Prostate gland (tissue), 2 donors: ENCODE results near the gene SLC44A2. TPM values are rescaled to one million over a fixed set of nuclear protein-coding genes. Genes with fewer than 3 reads are reported as not detected.

ENCODE experiments used
- DNase-seq: peaks from one replicate; pipeline ENCODE4 v3.0.0-alpha.2; 2019; ENCODE audit warnings: low spot score
- H3K27ac ChIP-seq, 2 donors: fragments of 200-600 bp; sonication (generic); 2 replicates each; pipeline ENCODE4 v1.5.1; 2017 to 2019
- H3K27me3 ChIP-seq: fragments of 200-600 bp; sonication (generic); replicated peaks from 2 replicates; pipeline ENCODE4 v1.5.1; 2019; ENCODE audit not compliant: insufficient read depth
- H3K36me3 ChIP-seq, 2 donors: fragments of 200-600 bp; sonication (generic); 1 replicate in 1 of 2; 2 replicates in 1 of 2; pipeline versions ENCODE4 v1.5.1 to v1.8.1; 2017 to 2019
- H3K4me1 ChIP-seq: fragments of 200-600 bp; sonication (generic); replicated peaks from 2 replicates; pipeline ENCODE4 v1.5.1; 2019
- H3K4me3 ChIP-seq, 2 donors: fragments of 200-600 bp; sonication (generic); 2 replicates each; pipeline ENCODE4 v1.5.1; 2017 to 2019
- H3K9me3 ChIP-seq: fragments of 200-600 bp; sonication (generic); 2 replicates; pipeline ENCODE4 v1.5.1; 2017
- POLR2A ChIP-seq: fragments of 450-650 bp; IDR thresholded peaks from one replicate; pipeline ENCODE4 v1.6.1; 2016; ENCODE audit warnings: antibody characterized with exemption, mild to moderate bottlenecking
- POLR2AphosphoS5 ChIP-seq: sonication (generic); formaldehyde crosslinking; IDR thresholded peaks from one replicate; pipeline ENCODE4 v1.6.1; 2017; ENCODE audit warnings: antibody characterized with exemption
- WGBS: methylation state at CpG from one replicate; pipeline ENCODE4 v1.1.5; 2018; 5-methylcytosine and 5-hydroxymethylcytosine counted together
- intact Hi-C: fragments of 100-400 bp; cut with DNase I; formaldehyde crosslinking; loops from one replicate; pipeline ENCODE4 v1.14.2; 2022
- total RNA-seq, 2 donors: library from RNA; depleted of rRNA; stranded (reverse); fragments of >200 nt; gene quantifications; one replicate each; pipeline ENCODE4 v1.1.0, GENCODE V29; 2016
- TF ChIP-seq, protein P1 (sequence below), 4 experiments: fragments of 200-600 bp in 2 of 4; fragments of 450-650 bp in 2 of 4; sonication (generic) in 2 of 4; IDR thresholded peaks; 1 replicate in 3 of 4; 2 replicates in 1 of 4; pipeline ENCODE4 v1.5.1; 2016 to 2019; ENCODE audit warnings: antibody characterized with exemption in 4 of 4, mild to moderate bottlenecking in 2 of 4, moderate library complexity in 2 of 4

SLC44A2 gene
- total RNA-seq, 2 donors from 2014 or later, result 91.1 to 402 TPM

DNA sequence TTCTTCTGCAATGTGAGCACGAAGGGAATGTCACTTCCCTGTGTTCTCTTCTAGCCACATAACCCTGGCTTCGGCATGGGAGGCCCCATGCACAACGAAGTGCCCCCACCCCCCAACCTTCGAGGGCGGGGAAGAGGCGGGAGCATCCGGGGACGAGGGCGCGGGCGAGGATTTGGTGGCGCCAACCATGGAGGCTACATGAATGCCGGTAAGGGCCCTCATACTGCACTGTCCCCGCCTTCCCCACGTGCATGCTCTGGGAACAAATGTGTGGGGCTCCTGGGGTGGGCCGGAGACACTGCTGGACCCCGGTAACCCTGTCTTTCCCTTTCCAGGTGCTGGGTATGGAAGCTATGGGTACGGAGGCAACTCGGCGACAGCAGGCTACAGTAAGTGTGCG is 58.2 kb downstream of the SLC44A2 start:
- H3K27ac ChIP-seq, result no peak overlapping the region
- peaks cover 50 to 62% of the 10 kb centered on the region in 2 donors for H3K36me3 ChIP-seq
- no peaks in the 10 kb centered on the region for H3K4me1 ChIP-seq
- DNase-seq, result no peak
- intact Hi-C loops, result no loop called here
- H3K27me3 ChIP-seq, result no peaks in the 10 kb centered on the region
- TF ChIP-seq POLR2A (no peak), POLR2AphosphoS5 (no peak)
- TF ChIP-seq, protein P1, sequence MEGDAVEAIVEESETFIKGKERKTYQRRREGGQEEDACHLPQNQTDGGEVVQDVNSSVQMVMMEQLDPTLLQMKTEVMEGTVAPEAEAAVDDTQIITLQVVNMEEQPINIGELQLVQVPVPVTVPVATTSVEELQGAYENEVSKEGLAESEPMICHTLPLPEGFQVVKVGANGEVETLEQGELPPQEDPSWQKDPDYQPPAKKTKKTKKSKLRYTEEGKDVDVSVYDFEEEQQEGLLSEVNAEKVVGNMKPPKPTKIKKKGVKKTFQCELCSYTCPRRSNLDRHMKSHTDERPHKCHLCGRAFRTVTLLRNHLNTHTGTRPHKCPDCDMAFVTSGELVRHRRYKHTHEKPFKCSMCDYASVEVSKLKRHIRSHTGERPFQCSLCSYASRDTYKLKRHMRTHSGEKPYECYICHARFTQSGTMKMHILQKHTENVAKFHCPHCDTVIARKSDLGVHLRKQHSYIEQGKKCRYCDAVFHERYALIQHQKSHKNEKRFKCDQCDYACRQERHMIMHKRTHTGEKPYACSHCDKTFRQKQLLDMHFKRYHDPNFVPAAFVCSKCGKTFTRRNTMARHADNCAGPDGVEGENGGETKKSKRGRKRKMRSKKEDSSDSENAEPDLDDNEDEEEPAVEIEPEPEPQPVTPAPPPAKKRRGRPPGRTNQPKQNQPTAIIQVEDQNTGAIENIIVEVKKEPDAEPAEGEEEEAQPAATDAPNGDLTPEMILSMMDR (IDR thresholded peaks at IDR 0.05), result no peak
- 90% methylated on average over 21 of the region's 21 CpGs for WGBS
- H3K9me3 ChIP-seq, result no peaks in the 10 kb centered on the region
- H3K4me3 ChIP-seq, result no peak overlapping the region

DNA sequence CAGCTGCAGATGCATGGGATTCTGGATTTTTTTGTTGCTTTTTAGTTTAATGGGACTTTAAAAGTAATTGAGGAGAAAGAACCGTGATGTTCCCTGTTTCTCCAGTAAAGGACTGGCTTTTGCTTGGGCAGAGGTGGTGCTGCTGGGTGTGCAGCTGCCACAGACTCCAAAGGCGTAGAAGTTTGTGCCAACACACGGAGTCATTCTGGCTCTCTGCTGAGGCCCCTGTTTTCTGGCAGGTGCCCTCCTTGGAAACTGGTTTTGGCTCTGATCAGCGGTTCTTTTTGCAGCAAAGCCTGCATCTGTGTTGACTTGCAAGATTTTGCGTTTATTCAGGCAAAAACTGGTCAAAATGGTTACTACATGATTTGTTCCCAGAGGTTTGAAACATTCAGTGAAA is 59.9 kb downstream of the SLC44A2 start:
- Histone ChIP-seq H3K27ac (no peak overlapping the region), H3K9me3 (no peaks in the 10 kb centered on the region), H3K4me1 (no peaks in the 10 kb centered on the region), H3K27me3 (no peaks in the 10 kb centered on the region), H3K4me3 (no peak overlapping the region), H3K36me3 (peaks cover 49 to 50% of the 10 kb centered on the region in 2 donors)
- no peak for TF ChIP-seq POLR2AphosphoS5
- no peak for TF ChIP-seq POLR2A
- TF ChIP-seq, protein P1 (IDR thresholded peaks at IDR 0.05), result no peak
- no peak for DNase-seq
- intact Hi-C loops, result no loop called here
- WGBS, result 51% methylated on average over 5 of the region's 5 CpGs

DNA sequence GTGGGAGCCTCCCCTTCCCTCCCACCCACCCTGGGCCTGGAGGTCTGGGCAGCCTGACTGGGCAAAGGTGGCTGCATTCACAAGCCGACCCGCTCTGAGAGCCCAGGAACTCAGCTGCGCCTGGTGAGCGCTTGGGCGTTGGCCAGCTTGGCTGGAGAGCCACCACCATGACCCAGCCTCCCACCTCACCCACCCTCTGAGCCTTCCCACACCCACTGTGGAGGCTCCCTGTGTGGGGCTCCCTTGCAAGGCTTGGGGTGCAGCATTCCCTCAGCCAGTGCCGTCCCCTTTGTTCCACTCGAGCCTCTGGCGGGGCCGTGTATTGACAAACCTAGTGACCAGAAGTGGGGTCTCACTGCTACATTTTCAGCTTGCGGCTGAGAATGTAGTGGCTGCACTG is 60.8 kb downstream of the SLC44A2 start:
- Histone ChIP-seq H3K4me1 (no peaks in the 10 kb centered on the region), H3K4me3 (no peak overlapping the region), H3K27me3 (no peaks in the 10 kb centered on the region), H3K27ac (no peak overlapping the region), H3K36me3 (peaks cover 39 to 40% of the 10 kb centered on the region in 2 donors), H3K9me3 (no peaks in the 10 kb centered on the region)
- intact Hi-C loops, result no loop called here
- TF ChIP-seq, protein P1 (IDR thresholded peaks at IDR 0.05), result no peak
- TF ChIP-seq POLR2AphosphoS5, result no peak
- TF ChIP-seq POLR2A, result no peak
- 72% methylated on average over 10 of the region's 10 CpGs for WGBS
- no peak for DNase-seq

DNA sequence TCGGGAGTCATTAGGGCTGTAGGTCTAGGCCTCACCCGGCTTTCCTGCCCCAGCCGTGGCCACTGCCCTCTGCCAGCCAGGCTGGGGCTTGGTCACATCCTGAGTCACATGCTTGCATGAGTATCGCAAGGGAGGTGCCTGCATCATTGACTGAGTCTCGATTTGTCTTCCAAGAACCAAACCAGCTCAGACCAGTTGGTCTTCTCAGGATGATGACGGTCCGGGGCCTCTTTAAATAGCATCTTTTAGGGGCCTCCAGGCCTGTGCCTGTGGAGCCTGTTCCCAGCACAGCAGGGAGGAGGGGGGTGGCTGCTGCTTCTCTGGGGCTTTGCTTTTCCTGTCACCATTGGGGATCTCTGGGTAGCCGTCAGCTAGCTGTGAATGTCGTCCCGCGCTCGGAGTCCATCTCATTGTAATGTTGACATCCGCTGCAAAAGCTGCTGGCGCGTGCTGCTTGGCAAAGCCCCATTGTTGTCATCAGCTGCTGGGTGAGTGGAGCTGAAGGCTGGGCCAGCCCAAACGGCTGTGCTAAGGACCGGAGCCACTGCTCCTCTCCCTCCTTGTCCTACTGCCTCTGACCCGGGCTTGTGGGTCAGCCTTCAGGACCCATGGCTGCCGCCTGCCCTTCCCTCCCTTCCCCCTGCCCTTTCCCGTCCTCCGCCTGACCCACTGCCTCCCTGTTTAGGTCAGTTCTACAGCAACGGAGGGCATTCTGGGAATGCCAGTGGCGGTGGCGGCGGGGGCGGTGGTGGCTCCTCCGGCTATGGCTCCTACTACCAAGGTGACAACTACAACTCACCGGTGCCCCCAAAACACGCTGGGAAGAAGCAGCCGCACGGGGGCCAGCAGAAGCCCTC is 61.5 kb downstream of the SLC44A2 start:
- H3K4me3 ChIP-seq, result no peak overlapping the region
- 75% methylated on average over 28 of the region's 31 CpGs for WGBS
- no peak for DNase-seq
- no peaks in the 10 kb centered on the region for H3K4me1 ChIP-seq
- TF ChIP-seq, protein P1 (IDR thresholded peaks at IDR 0.05), result no peak
- TF ChIP-seq POLR2A, result no peak
- TF ChIP-seq POLR2AphosphoS5, result no peak
- peaks cover 33 to 36% of the 10 kb centered on the region in 2 donors for H3K36me3 ChIP-seq
- H3K9me3 ChIP-seq, result no peaks in the 10 kb centered on the region
- H3K27ac ChIP-seq, result no peak overlapping the region
- H3K27me3 ChIP-seq, result no peaks in the 10 kb centered on the region
- intact Hi-C loops, result no loop called here
